K562 (cell line): ENCODE results near the gene OR2T10. TPM values are rescaled to one million over a fixed set of nuclear protein-coding genes. Genes with fewer than 3 reads are reported as not detected.

ENCODE experiments used
- ATAC-seq: fragments of 200-7000 bp; cut with Tn5 transposase; 3 replicates; pipeline ENCODE4 v1.9.1; 2020; ENCODE audit warnings: moderate library complexity
- BruUV-seq: library from RNA; stranded (reverse); fragments of 400-500 nt; replicated peaks from 2 replicates; lab custom pipeline; 2021; lab: Mats Ljungman, UMichigan
- CTCF ChIA-PET: fragments of 300-600 bp; formaldehyde crosslinking; extraction: SDS; loops from one replicate; lab custom pipeline; 2021; ENCODE audit warnings: low intra/inter-chr PET ratio; lab: Yijun Ruan, JAX
- POLR2A ChIA-PET: fragments of 300-600, 350-650 bp; sonication (Branson Sonifier 250); formaldehyde crosslinking; extraction: SDS; loops from one replicate; lab custom pipeline; 2021; ENCODE audit warnings: antibody characterized with exemption, inconsistent platforms; lab: Yijun Ruan, JAX
- DNase-seq, 4 experiments: peaks; one replicate each; pipeline versions ENCODE4 v3.0.0 to v3.0.0-alpha.2; 2011 to 2018; ENCODE audit warnings: low spot score in 3 of 4, mixed read lengths in 3 of 4; ENCODE audit errors: extremely low read depth in 1 of 4
- FAIRE-seq: peaks from 2 replicates; lab custom pipeline; 2011; peaks lifted over from hg19 to GRCh38; lab: Jason Lieb, UNC
- H2AFZ ChIP-seq: 2 replicates; pipeline ENCODE4 v1.6.0; 2011; ENCODE audit warnings: low read depth, low read length, control low read depth, inconsistent platforms
- H3K27ac ChIP-seq: fragments of 200-600 bp; 3 replicates; pipeline ENCODE4 v1.8.0; 2011; ENCODE audit warnings: low read depth, mild to moderate bottlenecking, control low read depth, inconsistent platforms, low read length, moderate library complexity, mixed read lengths; ENCODE audit errors: extremely low read depth
- H3K27me3 ChIP-seq, 2 experiments: fragments of 300-600 bp in 1 of 2; 2 replicates in 1 of 2; 3 replicates in 1 of 2; pipeline versions ENCODE4 v1.6.0 to v1.8.0; 2011; ENCODE audit warnings: inconsistent platforms in 2 of 2, low read length in 2 of 2, mild to moderate bottlenecking in 1 of 2, mixed read lengths in 1 of 2, moderate library complexity in 1 of 2; ENCODE audit not compliant: control insufficient read depth in 2 of 2, insufficient read depth in 2 of 2
- H3K36me3 ChIP-seq: fragments of 300-600 bp; 3 replicates; pipeline ENCODE4 v1.8.0; 2011; ENCODE audit warnings: mild to moderate bottlenecking, low read length, inconsistent platforms; ENCODE audit not compliant: control insufficient read depth, insufficient read depth
- H3K4me1 ChIP-seq, 2 experiments: fragments of 200-600 bp in 1 of 2; replicated peaks in 1 of 2; 2 replicates in 1 of 2; 3 replicates in 1 of 2; pipeline versions ENCODE4 v1.5.1 to v1.8.0; 2011; ENCODE audit warnings: inconsistent platforms in 2 of 2, low read length in 2 of 2, mild to moderate bottlenecking in 1 of 2, mixed read lengths in 1 of 2, moderate library complexity in 1 of 2; ENCODE audit not compliant: control insufficient read depth in 2 of 2, insufficient read depth in 2 of 2
- H3K4me2 ChIP-seq: 2 replicates; pipeline ENCODE4 v1.6.1; 2011; ENCODE audit warnings: low read length, control low read depth, inconsistent platforms, mixed read lengths; ENCODE audit not compliant: insufficient read depth
- H3K4me3 ChIP-seq: fragments of 200-600 bp; sonication (generic), shearing (Covaris generic); 2 replicates; pipeline ENCODE4 v1.5.1; 2016; ENCODE audit warnings: control low read depth, inconsistent platforms
- H3K79me2 ChIP-seq: fragments of 200-600 bp; 3 replicates; pipeline ENCODE4 v1.8.0; 2011; ENCODE audit warnings: low read length, inconsistent platforms; ENCODE audit not compliant: control insufficient read depth, insufficient read depth
- H3K9ac ChIP-seq, 2 experiments: 2 replicates each; pipeline versions ENCODE4 v1.6.0 to v1.6.1; 2011; ENCODE audit warnings: low read depth in 2 of 2, low read length in 2 of 2, control low read depth in 1 of 2, inconsistent platforms in 1 of 2, mild to moderate bottlenecking in 1 of 2, mixed read lengths in 1 of 2; ENCODE audit not compliant: insufficient read depth in 1 of 2
- H3K9me1 ChIP-seq: one replicate; pipeline ENCODE4 v1.6.0; 2011; ENCODE audit warnings: inconsistent platforms, mild to moderate bottlenecking, low read length, moderate library complexity; ENCODE audit not compliant: control insufficient read depth, insufficient read depth
- H3K9me3 ChIP-seq: replicated peaks from 2 replicates; pipeline ENCODE4 v1.5.1; 2011; ENCODE audit warnings: low read depth, low read length, inconsistent platforms; ENCODE audit not compliant: control insufficient read depth, insufficient read depth
- H4K20me1 ChIP-seq: replicated peaks from 2 replicates; pipeline ENCODE4 v1.6.1; 2011; ENCODE audit warnings: low read length, inconsistent platforms, mixed read lengths; ENCODE audit not compliant: control insufficient read depth, insufficient read depth
- ARID2 ChIP-seq: fragments of 450-650 bp; IDR thresholded peaks from 2 replicates; pipeline ENCODE4 v1.6.1; 2017; ENCODE audit warnings: antibody characterized with exemption, mild to moderate bottlenecking
- BCOR ChIP-seq: fragments of 450-650 bp; IDR thresholded peaks from 2 replicates; pipeline ENCODE4 v1.6.1; 2016
- BRF1 ChIP-seq: IDR thresholded peaks from 3 replicates; pipeline ENCODE4 v1.6.1; 2011; ENCODE audit warnings: borderline replicate concordance, mild to moderate bottlenecking; ENCODE audit not compliant: insufficient read length; ENCODE audit errors: extremely low read depth
- DPF2 ChIP-seq: fragments of 450-650 bp; IDR thresholded peaks from 2 replicates; pipeline ENCODE4 v1.6.1; 2016
- ESRRB ChIP-seq: fragments of 250-450 bp; sonication (Bioruptor Pico); IDR thresholded peaks from 2 replicates; pipeline ENCODE4 v1.5.0; 2020; ENCODE audit warnings: mild to moderate bottlenecking, moderate library complexity, borderline replicate concordance
- HEY1 ChIP-seq: fragments of 250-450 bp; sonication (Bioruptor Pico); IDR thresholded peaks from 2 replicates; pipeline ENCODE4 v1.5.0; 2020; ENCODE audit warnings: mild to moderate bottlenecking, moderate library complexity, borderline replicate concordance
- NR1H2 ChIP-seq: sonication (generic); formaldehyde crosslinking; IDR thresholded peaks from 2 replicates; pipeline ENCODE4 v1.4.0; 2020; ENCODE audit warnings: mild to moderate bottlenecking, missing genetic modification reagents
- RBM39 ChIP-seq: fragments of 200-400 bp; formaldehyde crosslinking; optimal IDR thresholded peaks from 2 replicates; pipeline ENCODE3; 2018; ENCODE audit warnings: low read depth, low read length
- SIRT6 ChIP-seq: IDR thresholded peaks from one replicate; pipeline ENCODE4 v1.6.1; 2012; ENCODE audit warnings: low read depth, mild to moderate bottlenecking, control low read depth, inconsistent platforms, low read length, moderate library complexity
- ZKSCAN8 ChIP-seq: fragments of 200-800 bp; sonication (Bioruptor generic); IDR thresholded peaks from 2 replicates; pipeline ENCODE4 v1.6.1; 2016; ENCODE audit warnings: missing genetic modification characterization, missing compliant biosample characterization
- ZNF143 ChIP-seq: sonication (generic); formaldehyde crosslinking; IDR thresholded peaks from 2 replicates; pipeline ENCODE4 v1.9.0; 2022; ENCODE audit warnings: mild to moderate bottlenecking, missing genetic modification reagents
- ZNF212 ChIP-seq: fragments of 450-650 bp; formaldehyde crosslinking; IDR thresholded peaks from 2 replicates; pipeline ENCODE4 v1.4.0; 2020; ENCODE audit warnings: mild to moderate bottlenecking
- ZNF584 ChIP-seq: fragments of 200-800 bp; sonication (Bioruptor generic); IDR thresholded peaks from 2 replicates; pipeline ENCODE4 v1.6.1; 2016; ENCODE audit warnings: low read depth, mild to moderate bottlenecking, missing genetic modification characterization, missing compliant biosample characterization
- ZNF75A ChIP-seq: fragments of 450-650 bp; formaldehyde crosslinking; IDR thresholded peaks from 2 replicates; pipeline ENCODE4 v1.4.0; 2020; ENCODE audit warnings: mild to moderate bottlenecking
- WGBS: fragments of 100-300 bp; shearing (Covaris generic); methylation state at CpG from one replicate; pipeline ENCODE4 v1.1.6; 2016; ENCODE audit warnings: low coverage, mixed read lengths; ENCODE audit not compliant: insufficient coverage; ENCODE audit errors: missing lambda C conversion rate; 5-methylcytosine and 5-hydroxymethylcytosine counted together
- in situ Hi-C: fragments of 300-500 bp; cut with MboI; formaldehyde crosslinking; loops from 4 replicates; pipeline ENCODE4 v1.15.0; 2018; ENCODE audit warnings: inconsistent platforms, mixed read lengths
- intact Hi-C: fragments of 100-400 bp; cut with micrococcal nuclease; formaldehyde crosslinking; loops from 2 replicates; pipeline ENCODE4 v1.14.2; 2022
- polyA plus RNA-seq, 8 experiments: library from polyadenylated mRNA; depleted of rRNA in 4 of 8; stranded (reverse) in 5 of 8; unstranded in 3 of 8; fragments of >200 nt; fragmentation: Nextera tagmentation in 2 of 8; fragmentation: Illumina TruSeq in 1 of 8; extraction: Ambion mirVana in 2 of 8; extraction: Trizol in 1 of 8; gene quantifications; 2 replicates each; pipeline versions ENCODE4 v1.2.1 to v1.2.3, GENCODE V29; 2011 to 2014; ENCODE audit warnings: inconsistent platforms in 1 of 8, missing spikeins in 1 of 8
- total RNA-seq, 7 experiments: library from RNA; depleted of rRNA in 6 of 7; stranded (reverse); fragments of >200 nt in 6 of 7; fragmentation: Illumina TruSeq in 2 of 7; extraction: Trizol in 2 of 7; gene quantifications; 2 replicates each; pipeline versions ENCODE4 v1.2.1 to v1.2.3, GENCODE V29; 2011 to 2021; ENCODE audit warnings: low replicate concordance in 1 of 7
- TF ChIP-seq, protein P1 (sequence below): fragments of 250-450 bp; sonication (Bioruptor Pico); IDR thresholded peaks from 2 replicates; pipeline ENCODE4 v1.9.0; 2021; ENCODE audit warnings: mild to moderate bottlenecking
- TF ChIP-seq, protein P2 (sequence below), 3 experiments: IDR thresholded peaks in 2 of 3; conservative IDR thresholded peaks in 1 of 3; 2 replicates each; pipeline ENCODE4 v1.5.1; 2011 to 2012; ENCODE audit warnings: low read length in 3 of 3, mild to moderate bottlenecking in 3 of 3, control low read depth in 2 of 3, improper control_type of control experiment in 1 of 3, inconsistent platforms in 1 of 3, low read depth in 1 of 3, mixed read lengths in 1 of 3, moderate library complexity in 1 of 3; ENCODE audit not compliant: insufficient read depth in 2 of 3
- TF ChIP-seq, protein P3 (sequence below): fragments of 250-450 bp; sonication (Bioruptor Pico); IDR thresholded peaks from 2 replicates; pipeline ENCODE4 v1.8.0; 2021; ENCODE audit warnings: moderate library complexity, mild to moderate bottlenecking, inconsistent platforms
- TF ChIP-seq, protein P4 (sequence below): sonication (generic); formaldehyde crosslinking; IDR thresholded peaks from 2 replicates; pipeline ENCODE4 v1.5.0; 2020; ENCODE audit warnings: missing genetic modification reagents

OR2T10 gene
- total and polyA plus RNA-seq, 9 of the 15 experiments (the other 6 are each of a cell fraction or from before 2014, with no cell fraction given) = not detected

DNA sequence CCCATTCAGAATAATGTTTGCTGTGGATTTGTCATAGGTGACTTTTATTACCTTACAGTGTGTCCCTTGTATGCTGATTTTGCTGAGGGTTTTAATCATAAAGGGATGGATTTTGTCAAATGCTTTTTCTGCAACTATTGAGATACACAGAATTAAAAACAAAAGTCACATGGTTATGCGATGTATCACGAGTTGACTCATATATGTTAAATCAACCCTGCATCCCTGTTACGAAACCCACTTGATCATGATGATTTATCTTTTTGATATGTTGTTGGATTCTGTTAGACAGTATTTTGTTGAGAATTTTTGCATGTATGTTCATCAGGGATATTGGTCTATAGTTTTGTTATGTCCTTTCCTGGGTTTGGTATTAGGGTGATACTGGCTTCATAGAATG is 12.2 kb downstream of the OR2T10 start (continued):
- TF ChIP-seq ZNF75A (CRISPR knock-in tag) (no peak), DPF2 (no peak), ZNF584 (CRISPR knock-in tag) (no peak), NR1H2 (CRISPR knock-in tag) (no peak), HEY1 (no peak), ZNF143 (CRISPR knock-in tag) (no peak), SIRT6 (no peak)
- TF ChIP-seq, protein P1, sequence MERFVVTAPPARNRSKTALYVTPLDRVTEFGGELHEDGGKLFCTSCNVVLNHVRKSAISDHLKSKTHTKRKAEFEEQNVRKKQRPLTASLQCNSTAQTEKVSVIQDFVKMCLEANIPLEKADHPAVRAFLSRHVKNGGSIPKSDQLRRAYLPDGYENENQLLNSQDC (CRISPR knock-in tag) = no peak
- TF ChIP-seq, protein P2, sequence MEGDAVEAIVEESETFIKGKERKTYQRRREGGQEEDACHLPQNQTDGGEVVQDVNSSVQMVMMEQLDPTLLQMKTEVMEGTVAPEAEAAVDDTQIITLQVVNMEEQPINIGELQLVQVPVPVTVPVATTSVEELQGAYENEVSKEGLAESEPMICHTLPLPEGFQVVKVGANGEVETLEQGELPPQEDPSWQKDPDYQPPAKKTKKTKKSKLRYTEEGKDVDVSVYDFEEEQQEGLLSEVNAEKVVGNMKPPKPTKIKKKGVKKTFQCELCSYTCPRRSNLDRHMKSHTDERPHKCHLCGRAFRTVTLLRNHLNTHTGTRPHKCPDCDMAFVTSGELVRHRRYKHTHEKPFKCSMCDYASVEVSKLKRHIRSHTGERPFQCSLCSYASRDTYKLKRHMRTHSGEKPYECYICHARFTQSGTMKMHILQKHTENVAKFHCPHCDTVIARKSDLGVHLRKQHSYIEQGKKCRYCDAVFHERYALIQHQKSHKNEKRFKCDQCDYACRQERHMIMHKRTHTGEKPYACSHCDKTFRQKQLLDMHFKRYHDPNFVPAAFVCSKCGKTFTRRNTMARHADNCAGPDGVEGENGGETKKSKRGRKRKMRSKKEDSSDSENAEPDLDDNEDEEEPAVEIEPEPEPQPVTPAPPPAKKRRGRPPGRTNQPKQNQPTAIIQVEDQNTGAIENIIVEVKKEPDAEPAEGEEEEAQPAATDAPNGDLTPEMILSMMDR (IDR thresholded peaks at IDR 0.05 in 2 of 3, conservative IDR thresholded peaks at IDR 0.05 in 1 of 3; ENCODE audit: insufficient read depth in 2 of 3, low read depth in 1 of 3, low read length in 3 of 3) = no peak

DNA sequence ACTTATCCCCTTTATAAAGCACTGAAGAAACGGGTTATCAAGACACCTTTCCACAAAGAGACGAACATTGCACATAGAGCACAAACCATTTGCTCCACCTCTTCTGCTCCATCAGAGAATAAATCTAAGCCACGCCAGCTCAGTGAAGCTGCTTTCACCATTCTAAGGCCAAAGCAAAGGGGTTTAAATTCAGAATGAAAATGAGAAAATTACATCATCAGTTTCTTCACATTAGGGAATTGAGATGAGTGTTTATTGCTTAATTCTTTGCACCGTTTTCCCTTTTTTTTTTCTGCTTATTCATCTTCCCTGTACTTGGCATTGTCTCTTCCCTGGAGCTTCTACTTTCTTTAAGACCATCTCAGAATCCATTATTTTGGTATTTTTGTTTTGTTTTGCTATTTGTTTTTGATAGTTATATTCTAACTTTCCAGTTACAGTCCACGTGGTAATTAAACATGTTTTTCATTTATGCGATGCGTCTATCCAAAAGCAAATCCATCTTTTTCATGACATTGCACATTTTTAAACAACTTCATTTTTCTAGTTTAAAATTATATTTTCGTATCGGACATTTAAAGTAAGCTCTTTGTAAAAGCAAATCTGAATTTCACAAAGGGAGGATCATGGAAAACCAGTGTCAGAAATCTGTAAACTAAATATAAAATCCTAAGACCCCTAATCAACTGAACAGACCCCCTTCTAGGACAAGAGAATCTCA is 21.1 kb downstream of the OR2T10 start:
- 0% methylated on average over 6 of the region's 9 CpGs for WGBS
- no peak for ATAC-seq
- BruUV-seq = no TSS peak
- Histone ChIP-seq H3K4me3 (no peak overlapping the region), H3K27ac (no peak overlapping the region), H3K9ac (no peak overlapping the region), H2AFZ (no peak overlapping the region), H3K36me3 (no peaks in the 10 kb centered on the region), H3K9me1 (no peaks in the 10 kb centered on the region), H3K9me3 (no peaks in the 10 kb centered on the region), H4K20me1 (no peaks in the 10 kb centered on the region), H3K4me1 (no peaks in the 10 kb centered on the region), H3K79me2 (no peaks in the 10 kb centered on the region), H3K4me2 (no peak overlapping the region), H3K27me3 (no peaks in the 10 kb centered on the region)
- in situ Hi-C loops (no loop called here), intact Hi-C loops (no loop called here)
- ChIA-PET POLR2A (no interaction called here), CTCF (no interaction called here)
- no peak for DNase-seq
- FAIRE-seq = no peak
- TF ChIP-seq BCOR = no peak
- TF ChIP-seq ESRRB (CRISPR knock-in tag) = no peak
- TF ChIP-seq, protein P3, sequence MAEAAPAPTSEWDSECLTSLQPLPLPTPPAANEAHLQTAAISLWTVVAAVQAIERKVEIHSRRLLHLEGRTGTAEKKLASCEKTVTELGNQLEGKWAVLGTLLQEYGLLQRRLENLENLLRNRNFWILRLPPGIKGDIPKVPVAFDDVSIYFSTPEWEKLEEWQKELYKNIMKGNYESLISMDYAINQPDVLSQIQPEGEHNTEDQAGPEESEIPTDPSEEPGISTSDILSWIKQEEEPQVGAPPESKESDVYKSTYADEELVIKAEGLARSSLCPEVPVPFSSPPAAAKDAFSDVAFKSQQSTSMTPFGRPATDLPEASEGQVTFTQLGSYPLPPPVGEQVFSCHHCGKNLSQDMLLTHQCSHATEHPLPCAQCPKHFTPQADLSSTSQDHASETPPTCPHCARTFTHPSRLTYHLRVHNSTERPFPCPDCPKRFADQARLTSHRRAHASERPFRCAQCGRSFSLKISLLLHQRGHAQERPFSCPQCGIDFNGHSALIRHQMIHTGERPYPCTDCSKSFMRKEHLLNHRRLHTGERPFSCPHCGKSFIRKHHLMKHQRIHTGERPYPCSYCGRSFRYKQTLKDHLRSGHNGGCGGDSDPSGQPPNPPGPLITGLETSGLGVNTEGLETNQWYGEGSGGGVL (CRISPR knock-in tag) = no peak
- TF ChIP-seq ARID2 = no peak
- TF ChIP-seq RBM39 = no peak
- TF ChIP-seq ZKSCAN8 (CRISPR knock-in tag) = no peak
- TF ChIP-seq BRF1 = no peak
- TF ChIP-seq, protein P4, sequence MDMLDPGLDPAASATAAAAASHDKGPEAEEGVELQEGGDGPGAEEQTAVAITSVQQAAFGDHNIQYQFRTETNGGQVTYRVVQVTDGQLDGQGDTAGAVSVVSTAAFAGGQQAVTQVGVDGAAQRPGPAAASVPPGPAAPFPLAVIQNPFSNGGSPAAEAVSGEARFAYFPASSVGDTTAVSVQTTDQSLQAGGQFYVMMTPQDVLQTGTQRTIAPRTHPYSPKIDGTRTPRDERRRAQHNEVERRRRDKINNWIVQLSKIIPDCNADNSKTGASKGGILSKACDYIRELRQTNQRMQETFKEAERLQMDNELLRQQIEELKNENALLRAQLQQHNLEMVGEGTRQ (CRISPR knock-in tag) = no peak
- no peak for TF ChIP-seq ZNF212 (CRISPR knock-in tag)
